CD4-positive, alpha-beta T cell (primary cell): Measurements from ENCODE around the gene ARHGAP26. TPM values are rescaled to one million over a fixed set of nuclear protein-coding genes. Genes with fewer than 3 reads are reported as not detected.

ENCODE experiments used
- ATAC-seq: fragments of 200-7000 bp; cut with Tn5 transposase; one replicate; pipeline ENCODE4 v1.10.0; 2022; ENCODE audit warnings: mild to moderate bottlenecking; ENCODE audit not compliant: poor library complexity
- CTCF ChIA-PET: fragments of 350-600 bp; sonication (Branson Sonifier 250); formaldehyde crosslinking; loops from one replicate; lab custom pipeline; 2021; ENCODE audit warnings: antibody characterized with exemption, inconsistent platforms; lab: Charles Lee
- POLR2A ChIA-PET: fragments of 350-600 bp; sonication (Branson Sonifier 250); formaldehyde crosslinking; loops from one replicate; lab custom pipeline; 2021; ENCODE audit warnings: antibody characterized with exemption, inconsistent platforms; lab: Charles Lee
- DNase-seq, 14 experiments: peaks; one replicate each; pipeline ENCODE4 v3.0.0-alpha.2; 2013 to 2020; ENCODE audit warnings: mixed read lengths in 2 of 14
- H3K27ac ChIP-seq, 2 donors: one replicate each; pipeline versions ENCODE4 v1.5.1 to v1.7.0; 2013; ENCODE audit warnings: low read length in 2 of 2, low read depth in 1 of 2, mild to moderate bottlenecking in 1 of 2
- H3K27me3 ChIP-seq, 2 experiments: 1 replicate in 1 of 2; 2 replicates in 1 of 2; pipeline versions ENCODE4 v1.6.1 to v1.7.0; 2013; ENCODE audit warnings: low read length in 2 of 2, control low read depth in 1 of 2, mild to moderate bottlenecking in 1 of 2, moderate library complexity in 1 of 2; ENCODE audit not compliant: insufficient read depth in 2 of 2, control insufficient read depth in 1 of 2
- H3K36me3 ChIP-seq: one replicate; pipeline ENCODE4 v1.6.1; 2013; ENCODE audit warnings: low read length, control low read depth; ENCODE audit not compliant: insufficient read depth
- H3K4me1 ChIP-seq: one replicate; pipeline ENCODE4 v1.6.1; 2013; ENCODE audit warnings: low read length, control low read depth; ENCODE audit not compliant: insufficient read depth
- H3K4me3 ChIP-seq: one replicate; pipeline ENCODE4 v1.5.1; 2013; ENCODE audit warnings: mild to moderate bottlenecking, low read length, moderate library complexity
- H3K9me3 ChIP-seq, 2 experiments: 1 replicate in 1 of 2; 2 replicates in 1 of 2; pipeline versions ENCODE4 v1.6.1 to v1.7.0; 2013; ENCODE audit warnings: low read length in 2 of 2, mild to moderate bottlenecking in 2 of 2, control low read depth in 1 of 2, moderate library complexity in 1 of 2; ENCODE audit not compliant: control insufficient read depth in 1 of 2, insufficient read depth in 1 of 2
- H3K27ac Mint-ChIP-seq: one replicate; pipeline ENCODE4 v1.8.0; 2020; ENCODE audit warnings: mixed read lengths
- H3K27me3 Mint-ChIP-seq: one replicate; pipeline ENCODE4 v1.8.0; 2021; ENCODE audit warnings: mixed read lengths
- H3K36me3 Mint-ChIP-seq: one replicate; pipeline ENCODE4 v1.8.0; 2021; ENCODE audit warnings: low read depth, mixed read lengths
- H3K4me1 Mint-ChIP-seq: one replicate; pipeline ENCODE4 v1.8.0; 2021; ENCODE audit warnings: low read depth, mixed read lengths
- H3K4me3 Mint-ChIP-seq: one replicate; pipeline ENCODE4 v1.8.0; 2020; ENCODE audit warnings: mild to moderate bottlenecking, mixed read lengths
- H3K9me3 Mint-ChIP-seq: one replicate; pipeline ENCODE4 v1.8.0; 2020; ENCODE audit warnings: mixed read lengths
- intact Hi-C, 2 experiments: fragments of 100-400 bp; cut with DNase I in 1 of 2; cut with micrococcal nuclease in 1 of 2; formaldehyde crosslinking; loops; one replicate each; pipeline versions ENCODE4 v1.15.1 to v1.9.0; 2023 to 2025; cut with DNase I, micrococcal nuclease
- total RNA-seq, 174 experiments: library from RNA in 2 of 174; stranded (reverse) in 2 of 174; gene quantifications; one replicate each; pipeline ENCODE4 v1.2.3 and lab custom pipeline; 2021 to 2026
- TF ChIP-seq, protein P1 (sequence below): fragments of 200-600 bp; IDR thresholded peaks from one replicate; pipeline ENCODE4 v1.8.0; 2022; ENCODE audit warnings: antibody characterized with exemption, mild to moderate bottlenecking

ARHGAP26 gene
- total RNA-seq, 2 experiments from 2014 or later, result 24.9 to 27.3 TPM

DNA sequence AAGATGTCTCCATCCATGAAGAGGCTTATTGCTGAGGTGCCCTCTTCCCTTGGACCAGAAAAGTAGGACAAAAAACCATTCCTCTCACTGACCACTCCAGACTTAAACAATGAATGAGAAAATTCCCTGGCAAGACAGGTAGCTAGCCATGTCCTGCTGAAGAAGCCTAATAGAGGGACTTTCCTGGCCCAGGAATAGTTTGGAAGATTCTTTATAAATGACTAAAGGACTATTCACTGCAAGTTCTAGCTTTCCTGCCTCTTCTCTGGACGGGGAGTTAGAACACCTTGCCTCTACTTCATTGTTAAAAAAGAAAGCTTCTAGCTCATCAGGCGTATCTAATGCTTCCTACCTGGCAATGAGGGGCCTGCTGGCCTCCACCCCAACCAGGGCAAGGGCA lies 479.7 kb downstream of the ARHGAP26 start:
- Histone ChIP-seq H3K27me3 (no peaks in the 10 kb centered on the region), H3K4me3 (no peak overlapping the region), H3K36me3 (no peaks in the 10 kb centered on the region), H3K4me1 (no peaks in the 10 kb centered on the region), H3K27ac (no peak overlapping the region), H3K9me3 (no peaks in the 10 kb centered on the region)
- Mint-ChIP-seq H3K36me3 (no peaks in the 10 kb centered on the region), H3K27ac (no peak overlapping the region), H3K9me3 (no peaks in the 10 kb centered on the region), H3K4me1 (no peaks in the 10 kb centered on the region), H3K27me3 (no peaks in the 10 kb centered on the region), H3K4me3 (no peak overlapping the region)
- ChIA-PET CTCF (no interaction called here), POLR2A (no interaction called here)
- no peak for ATAC-seq
- no peak for DNase-seq
- TF ChIP-seq, protein P1, sequence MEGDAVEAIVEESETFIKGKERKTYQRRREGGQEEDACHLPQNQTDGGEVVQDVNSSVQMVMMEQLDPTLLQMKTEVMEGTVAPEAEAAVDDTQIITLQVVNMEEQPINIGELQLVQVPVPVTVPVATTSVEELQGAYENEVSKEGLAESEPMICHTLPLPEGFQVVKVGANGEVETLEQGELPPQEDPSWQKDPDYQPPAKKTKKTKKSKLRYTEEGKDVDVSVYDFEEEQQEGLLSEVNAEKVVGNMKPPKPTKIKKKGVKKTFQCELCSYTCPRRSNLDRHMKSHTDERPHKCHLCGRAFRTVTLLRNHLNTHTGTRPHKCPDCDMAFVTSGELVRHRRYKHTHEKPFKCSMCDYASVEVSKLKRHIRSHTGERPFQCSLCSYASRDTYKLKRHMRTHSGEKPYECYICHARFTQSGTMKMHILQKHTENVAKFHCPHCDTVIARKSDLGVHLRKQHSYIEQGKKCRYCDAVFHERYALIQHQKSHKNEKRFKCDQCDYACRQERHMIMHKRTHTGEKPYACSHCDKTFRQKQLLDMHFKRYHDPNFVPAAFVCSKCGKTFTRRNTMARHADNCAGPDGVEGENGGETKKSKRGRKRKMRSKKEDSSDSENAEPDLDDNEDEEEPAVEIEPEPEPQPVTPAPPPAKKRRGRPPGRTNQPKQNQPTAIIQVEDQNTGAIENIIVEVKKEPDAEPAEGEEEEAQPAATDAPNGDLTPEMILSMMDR, result no peak
- intact Hi-C loops, result no loop called here

DNA sequence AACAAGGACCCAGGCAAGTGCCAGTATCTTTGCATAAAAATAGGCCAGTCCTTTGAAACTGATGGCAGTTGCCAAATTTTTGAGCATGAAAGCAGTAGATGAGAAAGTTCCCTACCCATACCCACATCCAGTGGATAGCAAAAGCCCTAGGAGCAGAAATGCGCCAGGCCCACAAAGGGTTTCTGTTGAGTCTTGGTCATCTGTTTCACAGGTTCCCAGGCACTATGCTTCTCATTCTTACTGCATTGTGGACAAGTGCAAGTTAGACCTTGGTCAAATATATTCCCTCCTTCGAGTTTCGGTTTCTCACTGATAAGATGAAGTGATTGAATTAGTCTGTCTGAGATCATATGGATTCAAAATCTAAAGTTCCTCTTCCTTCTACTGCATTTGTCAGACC lies 481.0 kb downstream of the ARHGAP26 start:
- H3K27me3 ChIP-seq, result no peaks in the 10 kb centered on the region
- H3K9me3 ChIP-seq, result no peaks in the 10 kb centered on the region
- Mint-ChIP-seq H3K4me1 (no peaks in the 10 kb centered on the region), H3K9me3 (no peaks in the 10 kb centered on the region), H3K27me3 (no peaks in the 10 kb centered on the region), H3K27ac (no peak overlapping the region), H3K4me3 (no peak overlapping the region), H3K36me3 (no peaks in the 10 kb centered on the region)
- DNase-seq, result no peak
- ChIA-PET POLR2A (no interaction called here), CTCF (no interaction called here)
- H3K4me1 ChIP-seq, result no peaks in the 10 kb centered on the region
- intact Hi-C loops, result no loop called here
- ATAC-seq, result no peak
- TF ChIP-seq, protein P1, result no peak
- H3K36me3 ChIP-seq, result no peaks in the 10 kb centered on the region
- H3K27ac ChIP-seq, result no peak overlapping the region
- H3K4me3 ChIP-seq, result no peak overlapping the region

DNA sequence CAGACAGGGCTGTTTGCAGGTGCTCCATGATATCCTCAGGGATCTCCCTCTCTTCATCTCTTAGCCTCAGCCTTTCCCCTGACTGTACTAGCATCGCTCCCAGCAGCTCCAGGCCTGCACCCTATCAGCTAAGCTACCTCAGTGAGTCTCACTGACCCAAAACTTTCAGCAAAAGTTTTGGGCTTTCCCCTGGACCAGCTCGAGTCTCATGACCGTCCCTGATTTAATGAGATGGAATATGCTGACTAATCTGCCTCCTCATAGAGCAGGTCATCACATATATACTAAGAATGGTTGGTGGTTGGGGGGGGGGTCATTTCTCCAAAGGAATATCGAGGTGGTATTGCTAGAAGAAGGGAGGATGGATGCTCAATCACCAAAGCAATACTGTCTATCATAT lies 481.8 kb downstream of the ARHGAP26 start:
- no peaks in the 10 kb centered on the region for H3K36me3 Mint-ChIP-seq
- Histone ChIP-seq H3K4me1 (no peaks in the 10 kb centered on the region), H3K27ac (no peak overlapping the region), H3K36me3 (no peaks in the 10 kb centered on the region), H3K4me3 (no peak overlapping the region), H3K9me3 (no peaks in the 10 kb centered on the region), H3K27me3 (no peaks in the 10 kb centered on the region)
- no peaks in the 10 kb centered on the region for H3K27me3 Mint-ChIP-seq
- ATAC-seq (no peak), DNase-seq (no peak)
- H3K27ac Mint-ChIP-seq, result no peak overlapping the region
- H3K4me3 Mint-ChIP-seq, result no peak overlapping the region
- H3K4me1 Mint-ChIP-seq, result no peaks in the 10 kb centered on the region
- intact Hi-C loops, result no loop called here
- TF ChIP-seq, protein P1, result no peak
- no peaks in the 10 kb centered on the region for H3K9me3 Mint-ChIP-seq
- ChIA-PET POLR2A (no interaction called here), CTCF (no interaction called here)
